Caco-2 (cell line): ENCODE data around the gene PCED1B. TPM values are rescaled to one million over a fixed set of nuclear protein-coding genes. Genes with fewer than 3 reads are reported as not detected.

Experiments used
- BruUV-seq: library from RNA; stranded (reverse); fragments of 400-500 nt; replicated peaks from 2 replicates; lab custom pipeline; 2021; lab: Mats Ljungman, UMichigan
- CTCF ChIA-PET: fragments of 300-600 bp; sonication (Branson Sonifier 250); formaldehyde crosslinking; loops from one replicate; lab custom pipeline; 2022; ENCODE audit warnings: antibody characterized with exemption; lab: Charles Lee
- POLR2A ChIA-PET: fragments of 300-600 bp; sonication (Branson Sonifier 250); formaldehyde crosslinking; loops from one replicate; lab custom pipeline; 2022; ENCODE audit warnings: antibody characterized with exemption; lab: Charles Lee
- DNase-seq, 2 experiments: peaks; one replicate each; pipeline versions ENCODE4 v3.0.0 to v3.0.0-alpha.2; 2020 to 2022
- H3K27me3 ChIP-seq: replicated peaks from 2 replicates; pipeline ENCODE4 v1.6.0; 2011; ENCODE audit warnings: low read length; ENCODE audit not compliant: control insufficient read depth, insufficient read depth
- H3K36me3 ChIP-seq: 2 replicates; pipeline ENCODE4 v1.5.1; 2011; ENCODE audit warnings: low read length; ENCODE audit not compliant: control insufficient read depth, insufficient read depth
- H3K4me1 ChIP-seq: fragments of 250-450 bp; sonication (Bioruptor Pico); 2 replicates; pipeline ENCODE4 v1.5.1; 2020; ENCODE audit warnings: mild to moderate bottlenecking
- H3K4me3 ChIP-seq: 2 replicates; pipeline ENCODE4 v1.5.1; 2011; ENCODE audit warnings: low read depth, mild to moderate bottlenecking, control low read depth, low read length
- H3K9me3 ChIP-seq: fragments of 250-450 bp; sonication (Bioruptor Pico); 2 replicates; pipeline ENCODE4 v1.5.1; 2020; ENCODE audit warnings: mild to moderate bottlenecking, moderate library complexity
- H3K27ac Mint-ChIP-seq: one replicate; pipeline ENCODE4 v1.8.0; 2022; ENCODE audit warnings: mixed read lengths; ENCODE audit not compliant: unreplicated experiment
- H3K27me3 Mint-ChIP-seq: one replicate; pipeline ENCODE4 v1.8.0; 2022; ENCODE audit warnings: mixed read lengths; ENCODE audit not compliant: insufficient read depth, unreplicated experiment
- H3K36me3 Mint-ChIP-seq: one replicate; pipeline ENCODE4 v1.8.0; 2022; ENCODE audit warnings: mild to moderate bottlenecking, mixed read lengths; ENCODE audit not compliant: insufficient read depth, unreplicated experiment
- H3K4me1 Mint-ChIP-seq: one replicate; pipeline ENCODE4 v1.8.0; 2022; ENCODE audit warnings: low read depth, mixed read lengths; ENCODE audit not compliant: unreplicated experiment
- H3K4me3 Mint-ChIP-seq: one replicate; pipeline ENCODE4 v1.8.0; 2022; ENCODE audit warnings: mild to moderate bottlenecking, moderate library complexity, mixed read lengths; ENCODE audit not compliant: unreplicated experiment
- H3K9me3 Mint-ChIP-seq: one replicate; pipeline ENCODE4 v1.8.0; 2022; ENCODE audit warnings: mixed read lengths; ENCODE audit not compliant: unreplicated experiment
- CTCF ChIP-seq, 2 experiments: fragments of 200-600 bp in 1 of 2; IDR thresholded peaks; 1 replicate in 1 of 2; 2 replicates in 1 of 2; pipeline versions ENCODE4 v1.5.1 to v1.8.0; 2011 to 2022; ENCODE audit warnings: antibody characterized with exemption in 1 of 2, control low read depth in 1 of 2, inconsistent platforms in 1 of 2, low read depth in 1 of 2, low read length in 1 of 2, mild to moderate bottlenecking in 1 of 2, moderate library complexity in 1 of 2; ENCODE audit not compliant: insufficient read depth in 1 of 2, severe bottlenecking in 1 of 2, unreplicated experiment in 1 of 2
- intact Hi-C: fragments of 100-400 bp; cut with micrococcal nuclease; formaldehyde crosslinking; loops from one replicate; pipeline ENCODE4 v1.10.0; 2022; ENCODE audit not compliant: unreplicated experiment
- total RNA-seq: library from RNA; stranded (reverse); gene quantifications from 2 replicates; pipeline ENCODE4 v1.2.3, GENCODE V29; 2022

PCED1B gene
- total RNA-seq, 1 experiment from 2014 or later: 7.0 TPM

GRCh38 chr12:47207829-47208248 lies 128.4 kb downstream of the PCED1B start:
- H3K9me3 ChIP-seq: peaks cover 6% of the 10 kb centered on the region; the same call in 1 of the 2 replicates

GRCh38 chr12:47209014-47209413 lies 129.6 kb downstream of the PCED1B start:
- no TSS peak for BruUV-seq
- H3K4me1 ChIP-seq: peaks cover 10% of the 10 kb centered on the region
- no peak overlapping the region for H3K4me3 ChIP-seq
- Mint-ChIP-seq H3K27me3 (no peaks in the 10 kb centered on the region), H3K27ac (no peak overlapping the region), H3K36me3 (no peaks in the 10 kb centered on the region), H3K4me3 (no peak overlapping the region), H3K4me1 (no peaks in the 10 kb centered on the region), H3K9me3 (peaks cover 21% of the 10 kb centered on the region)
- ChIA-PET POLR2A (no interaction called here), CTCF (no interaction called here)
- H3K9me3 ChIP-seq: peaks cover 6% of the 10 kb centered on the region; the same call in 1 of the 2 replicates
- no peak for TF ChIP-seq CTCF (IDR thresholded peaks at IDR 0.05; ENCODE audit: insufficient read depth in 1 of 2, low read depth in 1 of 2, low read length in 1 of 2, severe bottlenecking in 1 of 2, unreplicated experiment in 1 of 2)
- DNase-seq: no peak
- no peaks in the 10 kb centered on the region for H3K36me3 ChIP-seq
- no peaks in the 10 kb centered on the region for H3K27me3 ChIP-seq
- intact Hi-C loops: no loop called here

More at GRCh38 chr12:47207829-47208248, 128.4 kb downstream of the PCED1B start:
- no peak overlapping the region for H3K27ac Mint-ChIP-seq
- Histone ChIP-seq H3K4me3 (no peak overlapping the region), H3K4me1 (peaks cover 10% of the 10 kb centered on the region), H3K27me3 (no peaks in the 10 kb centered on the region), H3K36me3 (no peaks in the 10 kb centered on the region)
- ChIA-PET CTCF (interaction anchor here (0.6 to 0.8 kb wide), 2 partner anchors 61 to 92 kb away, joined by 3 read pairs; no protein-coding TSS in a partner anchor), POLR2A (interaction anchor here (0.5 kb wide), 1 partner anchor 1969 kb away, joined by 4 read pairs; no protein-coding TSS in a partner anchor)
- intact Hi-C loops: no loop called here
- H3K4me3 Mint-ChIP-seq: no peak overlapping the region
- H3K36me3 Mint-ChIP-seq: no peaks in the 10 kb centered on the region
- TF ChIP-seq CTCF (IDR thresholded peaks at IDR 0.05; ENCODE audit: insufficient read depth in 1 of 2, low read depth in 1 of 2, low read length in 1 of 2, severe bottlenecking in 1 of 2, unreplicated experiment in 1 of 2): no peak
- DNase-seq: no peak
- no TSS peak for BruUV-seq
- H3K9me3 Mint-ChIP-seq: peaks cover 24% of the 10 kb centered on the region
- H3K27me3 Mint-ChIP-seq: no peaks in the 10 kb centered on the region
- no peaks in the 10 kb centered on the region for H3K4me1 Mint-ChIP-seq

GRCh38 chr12:47210776-47211175 lies 131.4 kb downstream of the PCED1B start:
- no peak overlapping the region for H3K27ac Mint-ChIP-seq
- H3K27me3 Mint-ChIP-seq: no peaks in the 10 kb centered on the region
- Histone ChIP-seq H3K36me3 (no peaks in the 10 kb centered on the region), H3K4me1 (peaks cover 10% of the 10 kb centered on the region), H3K27me3 (no peaks in the 10 kb centered on the region), H3K4me3 (no peak overlapping the region), H3K9me3 (no peaks in the 10 kb centered on the region)
- DNase-seq: no peak
- H3K4me3 Mint-ChIP-seq: no peak overlapping the region
- intact Hi-C loops: no loop called here
- H3K9me3 Mint-ChIP-seq: peaks cover 4% of the 10 kb centered on the region
- H3K36me3 Mint-ChIP-seq: no peaks in the 10 kb centered on the region
- no peak for TF ChIP-seq CTCF (IDR thresholded peaks at IDR 0.05; ENCODE audit: insufficient read depth in 1 of 2, low read depth in 1 of 2, low read length in 1 of 2, severe bottlenecking in 1 of 2, unreplicated experiment in 1 of 2)
- no peaks in the 10 kb centered on the region for H3K4me1 Mint-ChIP-seq
- BruUV-seq: no TSS peak
- ChIA-PET POLR2A (no interaction called here), CTCF (no interaction called here)
